Measurements from ENCODE around the gene CCR8.

Gene CCR8

DNA sequence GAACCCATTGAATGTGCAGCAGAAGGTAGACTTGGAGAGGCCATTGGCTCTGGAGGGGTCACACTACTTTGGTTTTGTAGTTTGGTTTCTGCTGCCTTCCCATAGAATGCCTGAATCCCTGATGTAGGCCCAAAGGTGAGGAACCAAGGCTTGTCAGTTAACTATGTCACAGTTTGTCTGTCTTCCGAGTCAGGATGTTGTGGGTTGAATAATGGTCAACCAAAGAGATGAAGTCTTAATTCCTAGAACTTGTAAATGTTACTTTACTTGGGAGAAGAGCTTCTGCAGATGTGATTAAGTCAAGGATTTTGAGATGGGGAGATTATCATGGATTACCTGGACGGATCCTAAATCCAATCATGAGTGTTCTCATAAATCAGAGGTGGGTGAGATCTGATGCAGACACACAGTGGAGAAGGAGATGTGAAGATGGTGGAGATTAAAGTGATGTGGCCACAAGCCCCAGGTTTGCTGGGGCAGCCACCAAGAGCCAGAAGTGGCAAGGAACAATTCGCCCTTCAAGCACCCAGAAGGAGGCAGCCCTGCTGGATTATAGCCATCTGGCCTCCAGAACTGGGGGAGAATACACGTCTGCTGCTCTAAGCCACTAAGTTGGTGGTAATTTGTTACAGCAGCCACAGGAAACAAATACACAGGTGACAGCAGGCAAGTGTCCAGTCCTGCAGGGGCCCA lies 2.3 kb upstream of the CCR8 start:
- Histone ChIP-seq H3K4me3 (ENCODE audit: insufficient read depth, low read depth, low read length, poor library complexity, severe bottlenecking) (no peak overlapping the region), H3K27ac (ENCODE audit: insufficient read depth, low read length, poor library complexity, severe bottlenecking) (peak overlapping the region; percentile 53), H3K4me1 (ENCODE audit: control insufficient read depth, insufficient read depth, low read length, poor library complexity, severe bottlenecking) (peaks cover 20% of the 10 kb centered on the region)

DNA sequence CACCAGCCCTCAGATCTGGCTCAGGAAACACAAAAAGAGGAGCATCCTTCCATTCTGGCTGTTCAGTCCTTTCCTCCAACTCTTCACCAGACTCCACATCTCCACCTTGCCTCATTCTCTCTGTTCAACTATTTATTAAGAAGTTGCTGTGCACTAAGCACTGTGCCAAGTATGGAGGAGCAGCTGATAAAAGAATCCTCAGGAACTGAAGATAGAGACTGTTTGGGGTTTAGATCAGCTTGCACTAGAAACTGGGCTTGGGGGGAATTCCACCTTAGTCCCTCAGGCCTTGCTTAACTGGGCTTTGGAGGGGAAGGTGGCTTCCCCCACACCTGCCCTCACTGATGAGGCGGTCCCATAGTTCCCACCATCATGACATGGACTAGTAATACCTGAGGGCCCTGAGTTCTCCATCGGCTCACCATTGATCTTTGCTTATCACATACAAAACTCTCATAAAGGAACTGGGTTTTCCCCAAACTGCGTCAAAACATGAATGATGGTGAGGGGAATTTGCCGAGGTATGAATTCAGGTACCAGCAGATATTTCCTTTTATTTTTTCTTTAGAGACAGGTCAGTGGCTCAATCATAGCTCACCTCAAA lies 1.7 kb upstream of the CCR8 start:
- Histone ChIP-seq H3K27me3 (replicated peaks; ENCODE audit: control insufficient read depth, insufficient read depth, low read length, poor library complexity, severe bottlenecking) (no peaks in the 10 kb centered on the region), H3K9me3 (ENCODE audit: control insufficient read depth, low read length) (no peaks in the 10 kb centered on the region), H3K36me3 (ENCODE audit: control insufficient read depth, insufficient read depth, low read length) (no peaks in the 10 kb centered on the region), H3K4me1 (ENCODE audit: control insufficient read depth, insufficient read depth, low read length, poor library complexity, severe bottlenecking) (peaks cover 20% of the 10 kb centered on the region), H3K27ac (ENCODE audit: insufficient read depth, low read length, poor library complexity, severe bottlenecking) (peak overlapping the region; percentile 55), H3K4me3 (ENCODE audit: insufficient read depth, low read depth, low read length, poor library complexity, severe bottlenecking) (no peak overlapping the region)
- DNase-seq = peak; percentile 21 to 31 (median 23)

More for the DNA sequence above, 2.3 kb upstream of the CCR8 start:
- Histone ChIP-seq H3K27me3 (replicated peaks; ENCODE audit: control insufficient read depth, insufficient read depth, low read length, poor library complexity, severe bottlenecking) (no peaks in the 10 kb centered on the region), H3K9me3 (ENCODE audit: control insufficient read depth, low read length) (no peaks in the 10 kb centered on the region), H3K36me3 (ENCODE audit: control insufficient read depth, insufficient read depth, low read length) (no peaks in the 10 kb centered on the region)
- DNase-seq = no peak

DNA sequence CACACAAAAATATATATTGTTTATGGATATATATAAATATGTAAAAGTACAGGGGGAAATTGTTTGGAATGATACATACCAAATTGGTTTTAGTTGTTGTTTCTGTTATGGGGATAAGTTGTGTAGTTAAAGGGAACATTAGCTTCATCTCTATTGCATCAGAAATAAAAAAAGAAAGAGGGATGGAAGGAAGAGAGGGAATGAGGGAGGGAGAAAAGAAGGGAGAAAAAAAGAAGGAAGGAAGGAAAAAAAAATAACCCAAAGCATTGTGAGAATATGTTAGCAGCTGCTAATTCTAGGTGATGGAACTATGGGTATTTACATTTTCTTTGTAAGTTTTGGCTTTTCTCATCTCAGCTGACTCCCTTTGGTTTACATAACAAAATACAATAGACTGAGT lies 1.3 kb downstream of the CCR8 start:
- H3K27ac ChIP-seq (ENCODE audit: insufficient read depth, low read length, poor library complexity, severe bottlenecking) = peak overlapping the region; percentile 28
- H3K4me3 ChIP-seq (ENCODE audit: insufficient read depth, low read depth, low read length, poor library complexity, severe bottlenecking) = no peak overlapping the region
- no peak for DNase-seq
- H3K9me3 ChIP-seq (ENCODE audit: control insufficient read depth, low read length) = no peaks in the 10 kb centered on the region
- peaks cover 12% of the 10 kb centered on the region for H3K4me1 ChIP-seq (ENCODE audit: control insufficient read depth, insufficient read depth, low read length, poor library complexity, severe bottlenecking)
- H3K36me3 ChIP-seq (ENCODE audit: control insufficient read depth, insufficient read depth, low read length) = no peaks in the 10 kb centered on the region
- no peaks in the 10 kb centered on the region for H3K27me3 ChIP-seq (replicated peaks; ENCODE audit: control insufficient read depth, insufficient read depth, low read length, poor library complexity, severe bottlenecking)

DNA sequence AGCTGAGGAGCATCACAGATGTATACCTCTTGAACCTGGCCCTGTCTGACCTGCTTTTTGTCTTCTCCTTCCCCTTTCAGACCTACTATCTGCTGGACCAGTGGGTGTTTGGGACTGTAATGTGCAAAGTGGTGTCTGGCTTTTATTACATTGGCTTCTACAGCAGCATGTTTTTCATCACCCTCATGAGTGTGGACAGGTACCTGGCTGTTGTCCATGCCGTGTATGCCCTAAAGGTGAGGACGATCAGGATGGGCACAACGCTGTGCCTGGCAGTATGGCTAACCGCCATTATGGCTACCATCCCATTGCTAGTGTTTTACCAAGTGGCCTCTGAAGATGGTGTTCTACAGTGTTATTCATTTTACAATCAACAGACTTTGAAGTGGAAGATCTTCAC lies 3.0 kb downstream of the CCR8 start:
- H3K27me3 ChIP-seq (replicated peaks; ENCODE audit: control insufficient read depth, insufficient read depth, low read length, poor library complexity, severe bottlenecking) = no peaks in the 10 kb centered on the region
- no peak overlapping the region for H3K27ac ChIP-seq (ENCODE audit: insufficient read depth, low read length, poor library complexity, severe bottlenecking)
- no peak overlapping the region for H3K4me3 ChIP-seq (ENCODE audit: insufficient read depth, low read depth, low read length, poor library complexity, severe bottlenecking)
- H3K36me3 ChIP-seq (ENCODE audit: control insufficient read depth, insufficient read depth, low read length) = no peaks in the 10 kb centered on the region
- H3K9me3 ChIP-seq (ENCODE audit: control insufficient read depth, low read length) = no peaks in the 10 kb centered on the region
- DNase-seq = no peak
- peaks cover 3% of the 10 kb centered on the region for H3K4me1 ChIP-seq (ENCODE audit: control insufficient read depth, insufficient read depth, low read length, poor library complexity, severe bottlenecking)

GRCh38 chr3:39333607-39334006 lies 4.1 kb downstream of the CCR8 start:
- DNase-seq = no peak
- no peaks in the 10 kb centered on the region for H3K4me1 ChIP-seq (ENCODE audit: control insufficient read depth, insufficient read depth, low read length, poor library complexity, severe bottlenecking)
- H3K27ac ChIP-seq (ENCODE audit: insufficient read depth, low read length, poor library complexity, severe bottlenecking) = no peak overlapping the region
- no peaks in the 10 kb centered on the region for H3K9me3 ChIP-seq (ENCODE audit: control insufficient read depth, low read length)
- H3K4me3 ChIP-seq (ENCODE audit: insufficient read depth, low read depth, low read length, poor library complexity, severe bottlenecking) = no peak overlapping the region
- no peaks in the 10 kb centered on the region for H3K36me3 ChIP-seq (ENCODE audit: control insufficient read depth, insufficient read depth, low read length)
- no peaks in the 10 kb centered on the region for H3K27me3 ChIP-seq (replicated peaks; ENCODE audit: control insufficient read depth, insufficient read depth, low read length, poor library complexity, severe bottlenecking)

GRCh38 chr3:39334205-39334604 lies 4.7 kb downstream of the CCR8 start:
- Histone ChIP-seq H3K27me3 (replicated peaks; ENCODE audit: control insufficient read depth, insufficient read depth, low read length, poor library complexity, severe bottlenecking) (no peaks in the 10 kb centered on the region), H3K4me3 (ENCODE audit: insufficient read depth, low read depth, low read length, poor library complexity, severe bottlenecking) (no peak overlapping the region), H3K36me3 (ENCODE audit: control insufficient read depth, insufficient read depth, low read length) (no peaks in the 10 kb centered on the region), H3K4me1 (ENCODE audit: control insufficient read depth, insufficient read depth, low read length, poor library complexity, severe bottlenecking) (no peaks in the 10 kb centered on the region), H3K9me3 (ENCODE audit: control insufficient read depth, low read length) (no peaks in the 10 kb centered on the region), H3K27ac (ENCODE audit: insufficient read depth, low read length, poor library complexity, severe bottlenecking) (no peak overlapping the region)
- DNase-seq = no peak

GRCh38 chr3:39338201-39338600 lies 8.7 kb downstream of the CCR8 start:
- no peaks in the 10 kb centered on the region for H3K27me3 ChIP-seq (replicated peaks; ENCODE audit: control insufficient read depth, insufficient read depth, low read length, poor library complexity, severe bottlenecking)
- H3K4me1 ChIP-seq (ENCODE audit: control insufficient read depth, insufficient read depth, low read length, poor library complexity, severe bottlenecking) = no peaks in the 10 kb centered on the region
- H3K27ac ChIP-seq (ENCODE audit: insufficient read depth, low read length, poor library complexity, severe bottlenecking) = no peak overlapping the region
- no peaks in the 10 kb centered on the region for H3K9me3 ChIP-seq (ENCODE audit: control insufficient read depth, low read length)
- no peaks in the 10 kb centered on the region for H3K36me3 ChIP-seq (ENCODE audit: control insufficient read depth, insufficient read depth, low read length)
- DNase-seq = no peak
- H3K4me3 ChIP-seq (ENCODE audit: insufficient read depth, low read depth, low read length, poor library complexity, severe bottlenecking) = no peak overlapping the region

- no peak for DNase-seq
- Histone ChIP-seq H3K27ac (ENCODE audit: insufficient read depth, low read length, poor library complexity, severe bottlenecking) (no peak overlapping the region), H3K4me3 (ENCODE audit: insufficient read depth, low read depth, low read length, poor library complexity, severe bottlenecking) (no peak overlapping the region), H3K27me3 (replicated peaks; ENCODE audit: control insufficient read depth, insufficient read depth, low read length, poor library complexity, severe bottlenecking) (no peaks in the 10 kb centered on the region), H3K36me3 (ENCODE audit: control insufficient read depth, insufficient read depth, low read length) (no peaks in the 10 kb centered on the region), H3K4me1 (ENCODE audit: control insufficient read depth, insufficient read depth, low read length, poor library complexity, severe bottlenecking) (no peaks in the 10 kb centered on the region), H3K9me3 (ENCODE audit: control insufficient read depth, low read length) (no peaks in the 10 kb centered on the region)
These were observed 9.6 kb downstream of the CCR8 start for GRCh38 chr3:39339086-39339485.

GRCh38 chr3:39343076-39343717 lies 13.7 kb downstream of the CCR8 start:
- Histone ChIP-seq H3K36me3 (ENCODE audit: control insufficient read depth, insufficient read depth, low read length) (no peaks in the 10 kb centered on the region), H3K27me3 (replicated peaks; ENCODE audit: control insufficient read depth, insufficient read depth, low read length, poor library complexity, severe bottlenecking) (no peaks in the 10 kb centered on the region), H3K4me1 (ENCODE audit: control insufficient read depth, insufficient read depth, low read length, poor library complexity, severe bottlenecking) (no peaks in the 10 kb centered on the region), H3K4me3 (ENCODE audit: insufficient read depth, low read depth, low read length, poor library complexity, severe bottlenecking) (no peak overlapping the region), H3K9me3 (ENCODE audit: control insufficient read depth, low read length) (no peaks in the 10 kb centered on the region), H3K27ac (ENCODE audit: insufficient read depth, low read length, poor library complexity, severe bottlenecking) (no peak overlapping the region)
- no peak for DNase-seq

DNA sequence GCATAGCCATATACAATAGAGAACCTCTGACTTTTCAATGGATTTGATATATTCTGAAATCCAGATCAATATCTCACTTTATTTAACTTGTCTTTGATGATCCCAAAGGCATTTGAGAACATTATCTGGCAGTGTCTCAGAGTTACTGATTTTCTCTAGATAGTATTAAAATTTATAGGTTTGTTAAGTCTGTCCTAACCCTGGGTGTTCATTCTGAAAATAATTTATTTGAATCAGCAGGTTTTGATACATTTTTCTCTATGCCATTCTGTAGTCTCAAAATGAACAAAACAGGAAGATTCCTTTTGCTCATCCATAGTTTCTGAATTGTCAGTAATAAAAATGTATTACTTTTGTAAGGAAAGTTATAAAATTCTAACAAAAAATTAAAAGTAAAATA lies 14.3 kb downstream of the CCR8 start:
- DNase-seq = no peak
- no peaks in the 10 kb centered on the region for H3K36me3 ChIP-seq (ENCODE audit: control insufficient read depth, insufficient read depth, low read length)
- no peaks in the 10 kb centered on the region for H3K9me3 ChIP-seq (ENCODE audit: control insufficient read depth, low read length)
- no peak overlapping the region for H3K4me3 ChIP-seq (ENCODE audit: insufficient read depth, low read depth, low read length, poor library complexity, severe bottlenecking)
- no peaks in the 10 kb centered on the region for H3K4me1 ChIP-seq (ENCODE audit: control insufficient read depth, insufficient read depth, low read length, poor library complexity, severe bottlenecking)
- no peaks in the 10 kb centered on the region for H3K27me3 ChIP-seq (replicated peaks; ENCODE audit: control insufficient read depth, insufficient read depth, low read length, poor library complexity, severe bottlenecking)
- no peak overlapping the region for H3K27ac ChIP-seq (ENCODE audit: insufficient read depth, low read length, poor library complexity, severe bottlenecking)

Data from effector memory CD4-positive, alpha-beta T cell (primary cell).